ENCODE measurements around the gene PHC2.

DNA sequence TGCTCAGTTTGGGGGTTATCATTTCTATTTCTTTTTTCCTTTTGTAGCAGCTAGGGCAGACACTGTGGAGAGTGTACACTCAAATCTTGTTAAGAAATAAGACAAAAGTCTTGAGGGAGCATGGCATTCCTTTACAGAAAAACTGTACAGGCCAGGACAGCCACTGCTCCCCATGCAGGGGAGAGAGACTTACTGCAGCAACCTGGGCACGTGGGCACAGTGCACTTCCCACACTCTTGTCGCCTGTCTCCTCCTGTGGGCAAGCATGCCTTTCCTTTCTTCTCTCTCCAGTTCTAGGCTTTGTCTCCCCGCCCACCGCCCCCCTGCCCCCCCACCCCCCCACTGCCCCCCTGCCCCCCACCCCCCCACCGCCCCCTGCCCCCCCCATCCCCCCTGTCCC lies 51.9 kb downstream of the PHC2 start:
- TF ChIP-seq PPARA (CRISPR knock-in tag; IDR thresholded peaks at IDR 0.05; ENCODE audit: borderline replicate concordance): no peak
- TF ChIP-seq, protein P1, sequence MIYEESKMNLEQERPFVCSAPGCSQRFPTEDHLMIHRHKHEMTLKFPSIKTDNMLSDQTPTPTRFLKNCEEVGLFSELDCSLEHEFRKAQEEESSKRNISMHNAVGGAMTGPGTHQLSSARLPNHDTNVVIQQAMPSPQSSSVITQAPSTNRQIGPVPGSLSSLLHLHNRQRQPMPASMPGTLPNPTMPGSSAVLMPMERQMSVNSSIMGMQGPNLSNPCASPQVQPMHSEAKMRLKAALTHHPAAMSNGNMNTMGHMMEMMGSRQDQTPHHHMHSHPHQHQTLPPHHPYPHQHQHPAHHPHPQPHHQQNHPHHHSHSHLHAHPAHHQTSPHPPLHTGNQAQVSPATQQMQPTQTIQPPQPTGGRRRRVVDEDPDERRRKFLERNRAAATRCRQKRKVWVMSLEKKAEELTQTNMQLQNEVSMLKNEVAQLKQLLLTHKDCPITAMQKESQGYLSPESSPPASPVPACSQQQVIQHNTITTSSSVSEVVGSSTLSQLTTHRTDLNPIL (CRISPR knock-in tag; IDR thresholded peaks at IDR 0.05; ENCODE audit: low read depth): no peak
- TF ChIP-seq ZNF70 (CRISPR knock-in tag; IDR thresholded peaks at IDR 0.05): no peak
- TF ChIP-seq, protein P2, sequence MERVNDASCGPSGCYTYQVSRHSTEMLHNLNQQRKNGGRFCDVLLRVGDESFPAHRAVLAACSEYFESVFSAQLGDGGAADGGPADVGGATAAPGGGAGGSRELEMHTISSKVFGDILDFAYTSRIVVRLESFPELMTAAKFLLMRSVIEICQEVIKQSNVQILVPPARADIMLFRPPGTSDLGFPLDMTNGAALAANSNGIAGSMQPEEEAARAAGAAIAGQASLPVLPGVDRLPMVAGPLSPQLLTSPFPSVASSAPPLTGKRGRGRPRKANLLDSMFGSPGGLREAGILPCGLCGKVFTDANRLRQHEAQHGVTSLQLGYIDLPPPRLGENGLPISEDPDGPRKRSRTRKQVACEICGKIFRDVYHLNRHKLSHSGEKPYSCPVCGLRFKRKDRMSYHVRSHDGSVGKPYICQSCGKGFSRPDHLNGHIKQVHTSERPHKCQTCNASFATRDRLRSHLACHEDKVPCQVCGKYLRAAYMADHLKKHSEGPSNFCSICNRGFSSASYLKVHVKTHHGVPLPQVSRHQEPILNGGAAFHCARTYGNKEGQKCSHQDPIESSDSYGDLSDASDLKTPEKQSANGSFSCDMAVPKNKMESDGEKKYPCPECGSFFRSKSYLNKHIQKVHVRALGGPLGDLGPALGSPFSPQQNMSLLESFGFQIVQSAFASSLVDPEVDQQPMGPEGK (CRISPR knock-in tag; IDR thresholded peaks at IDR 0.05; ENCODE audit: borderline replicate concordance): no peak
- TF ChIP-seq OSR1 (CRISPR knock-in tag; IDR thresholded peaks at IDR 0.05): no peak
- TF ChIP-seq TCF4 (CRISPR knock-in tag; IDR thresholded peaks at IDR 0.05; ENCODE audit: borderline replicate concordance): no peak
- no peak for TF ChIP-seq ESRRG (CRISPR knock-in tag; IDR thresholded peaks at IDR 0.05)
- TF ChIP-seq SNAI2 (CRISPR knock-in tag; IDR thresholded peaks at IDR 0.05): no peak
- TF ChIP-seq CSRNP3 (CRISPR knock-in tag; IDR thresholded peaks at IDR 0.05): no peak
- TF ChIP-seq CSDC2 (CRISPR knock-in tag; IDR thresholded peaks at IDR 0.05): no peak
- no peak for TF ChIP-seq GLIS3 (CRISPR knock-in tag; IDR thresholded peaks at IDR 0.05)
- no peak for TF ChIP-seq ZFP30 (CRISPR knock-in tag; IDR thresholded peaks at IDR 0.05)
